Stimulated activated CD8-positive, alpha-beta memory T cell treated with anti-CD3 and anti-CD28 coated beads, Interleukin-12 subunit alpha, Interleukin-12 subunit beta, amount 100 ng/mL, for 4 hours (primary cell): ENCODE data around the gene CAMK2B.
A peak's percentile ranks its signal among the peaks of the same experiment; 100 is the strongest.

Source experiments
- DNase-seq: peaks from one replicate; pipeline ENCODE4 v3.0.0-alpha.2; 2020; ENCODE audit warnings: low read depth

The CAMK2B gene

GRCh38 chr7:44329888-44330287 lies 4.5 kb upstream of the CAMK2B start:
- no peak for DNase-seq

- no peak for DNase-seq
Measured at GRCh38 chr7:44329081-44329480, 3.7 kb upstream of the CAMK2B start.

- no peak for DNase-seq
Measured at GRCh38 chr7:44327981-44328380, 2.6 kb upstream of the CAMK2B start.

- no peak for DNase-seq
Measured at GRCh38 chr7:44326261-44327125, 1.1 kb upstream of the CAMK2B start.

GRCh38 chr7:44325811-44326241 lies 432 bp upstream of the CAMK2B start:
- no peak for DNase-seq

GRCh38 chr7:44324481-44325200 lies 753 bp downstream of the CAMK2B start:
- DNase-seq: no peak

GRCh38 chr7:44324204-44324480 lies 1.3 kb downstream of the CAMK2B start:
- DNase-seq: no peak

- no peak for DNase-seq
Measured at GRCh38 chr7:44323381-44324203, 1.8 kb downstream of the CAMK2B start.

- no peak for DNase-seq
Measured at GRCh38 chr7:44322631-44323363, 2.6 kb downstream of the CAMK2B start.

GRCh38 chr7:44321796-44322195 lies 3.6 kb downstream of the CAMK2B start:
- no peak for DNase-seq

- no peak for DNase-seq
Measured at GRCh38 chr7:44320794-44321371, 4.5 kb downstream of the CAMK2B start.

- DNase-seq: no peak
Measured at GRCh38 chr7:44320141-44320540, 5.3 kb downstream of the CAMK2B start.

GRCh38 chr7:44318332-44318731 lies 7.1 kb downstream of the CAMK2B start:
- DNase-seq: no peak

- DNase-seq: no peak
Measured at GRCh38 chr7:44315301-44315903, 10.0 kb downstream of the CAMK2B start.

- DNase-seq: no peak
Measured at GRCh38 chr7:44313621-44314031, 11.8 kb downstream of the CAMK2B start.

- DNase-seq: no peak
Measured at GRCh38 chr7:44313016-44313415, 12.4 kb downstream of the CAMK2B start.

- DNase-seq: no peak
Measured at GRCh38 chr7:44311561-44312495, 13.6 kb downstream of the CAMK2B start.

GRCh38 chr7:44310221-44310848 lies 15.1 kb downstream of the CAMK2B start:
- DNase-seq: no peak

GRCh38 chr7:44309271-44310091 lies 15.9 kb downstream of the CAMK2B start:
- peak; percentile 11 for DNase-seq
